ENCODE data around the gene C3orf20.

C3orf20 gene

DNA sequence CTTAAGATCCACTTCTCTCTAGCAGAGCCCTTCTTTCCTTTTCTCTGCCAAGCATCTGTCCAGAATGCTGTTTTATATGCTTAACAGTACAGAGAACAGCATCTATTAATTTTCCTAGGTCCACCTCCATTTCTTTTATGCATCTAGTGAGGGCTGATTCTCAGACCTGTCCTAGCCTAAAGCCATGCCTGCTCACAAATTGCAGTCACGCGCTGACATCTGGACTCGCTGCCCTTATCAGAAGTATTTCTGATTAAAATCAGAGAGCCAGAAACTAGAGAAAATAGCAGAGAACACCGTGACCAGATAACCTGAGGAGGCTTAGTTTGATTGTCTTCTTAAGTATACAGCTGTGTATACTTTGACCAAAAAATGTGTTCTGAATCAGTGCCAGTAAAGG, 1.9 kb downstream of the C3orf20 start:
- no peaks in the 10 kb centered on the region for H3K27me3 ChIP-seq (ENCODE audit: control insufficient read depth, insufficient read depth, low read length, poor library complexity, severe bottlenecking)
- H3K9me3 ChIP-seq (ENCODE audit: control insufficient read depth, low read length) = no peaks in the 10 kb centered on the region
- no peak overlapping the region for H3K4me3 ChIP-seq (ENCODE audit: insufficient read depth, low read depth, low read length)
- H3K27ac ChIP-seq (ENCODE audit: insufficient read depth, low read depth, low read length, poor library complexity, severe bottlenecking) = no peak overlapping the region
- 86 to 87% methylated on average over 4 of the region's 4 CpGs for WGBS, 2 experiments
- H3K36me3 ChIP-seq (ENCODE audit: control insufficient read depth, insufficient read depth, low read length) = peaks cover 7% of the 10 kb centered on the region
- H3K4me1 ChIP-seq (ENCODE audit: control insufficient read depth, insufficient read depth, low read length) = no peaks in the 10 kb centered on the region

- no peaks in the 10 kb centered on the region for H3K9me3 ChIP-seq (ENCODE audit: control insufficient read depth, low read length)
- H3K27ac ChIP-seq (ENCODE audit: insufficient read depth, low read depth, low read length, poor library complexity, severe bottlenecking) = no peak overlapping the region
- no peak overlapping the region for H3K4me3 ChIP-seq (ENCODE audit: insufficient read depth, low read depth, low read length)
- no peaks in the 10 kb centered on the region for H3K4me1 ChIP-seq (ENCODE audit: control insufficient read depth, insufficient read depth, low read length)
- H3K27me3 ChIP-seq (ENCODE audit: control insufficient read depth, insufficient read depth, low read length, poor library complexity, severe bottlenecking) = no peaks in the 10 kb centered on the region
- H3K36me3 ChIP-seq (ENCODE audit: control insufficient read depth, insufficient read depth, low read length) = no peaks in the 10 kb centered on the region
- 72 to 74% methylated on average over 7 of the region's 7 CpGs for WGBS, 2 experiments
Measured at GRCh38 chr3:14678015-14678503, 3.1 kb downstream of the C3orf20 start.

DNA sequence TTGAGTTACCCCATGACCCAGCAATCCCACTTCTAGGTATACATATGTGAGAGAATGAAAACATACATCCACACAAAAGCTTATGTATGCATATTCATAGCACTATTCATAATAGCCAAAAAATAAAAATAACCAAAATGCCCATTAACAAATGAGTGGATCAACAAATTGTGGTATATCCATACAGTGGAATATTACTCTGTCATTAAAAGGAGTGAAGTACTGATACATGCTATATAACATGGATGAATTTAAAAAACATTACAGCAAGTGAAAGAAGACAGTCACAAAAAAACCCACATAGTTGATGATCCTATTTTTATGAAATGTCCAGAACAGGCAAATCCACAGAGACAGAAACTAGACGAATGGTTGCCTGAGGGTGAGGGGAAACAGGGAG, 5.2 kb downstream of the C3orf20 start:
- Histone ChIP-seq H3K36me3 (ENCODE audit: control insufficient read depth, insufficient read depth, low read length) (no peaks in the 10 kb centered on the region), H3K4me1 (ENCODE audit: control insufficient read depth, insufficient read depth, low read length) (no peaks in the 10 kb centered on the region)
- WGBS, 2 experiments = 89 to 91% methylated on average over 1 of the region's 1 CpG

GRCh38 chr3:14680716-14681115, 5.8 kb downstream of the C3orf20 start:
- no peak overlapping the region for H3K4me3 ChIP-seq (ENCODE audit: insufficient read depth, low read depth, low read length)
- no peaks in the 10 kb centered on the region for H3K36me3 ChIP-seq (ENCODE audit: control insufficient read depth, insufficient read depth, low read length)
- no peaks in the 10 kb centered on the region for H3K9me3 ChIP-seq (ENCODE audit: control insufficient read depth, low read length)
- H3K4me1 ChIP-seq (ENCODE audit: control insufficient read depth, insufficient read depth, low read length) = no peaks in the 10 kb centered on the region
- no peak overlapping the region for H3K27ac ChIP-seq (ENCODE audit: insufficient read depth, low read depth, low read length, poor library complexity, severe bottlenecking)
- 90 to 91% methylated on average over 2 of the region's 2 CpGs for WGBS, 2 experiments
- H3K27me3 ChIP-seq (ENCODE audit: control insufficient read depth, insufficient read depth, low read length, poor library complexity, severe bottlenecking) = no peaks in the 10 kb centered on the region

More for the DNA sequence above, 5.2 kb downstream of the C3orf20 start:
- Histone ChIP-seq H3K9me3 (ENCODE audit: control insufficient read depth, low read length) (no peaks in the 10 kb centered on the region), H3K4me3 (ENCODE audit: insufficient read depth, low read depth, low read length) (no peak overlapping the region), H3K27ac (ENCODE audit: insufficient read depth, low read depth, low read length, poor library complexity, severe bottlenecking) (no peak overlapping the region), H3K27me3 (ENCODE audit: control insufficient read depth, insufficient read depth, low read length, poor library complexity, severe bottlenecking) (no peaks in the 10 kb centered on the region)

DNA sequence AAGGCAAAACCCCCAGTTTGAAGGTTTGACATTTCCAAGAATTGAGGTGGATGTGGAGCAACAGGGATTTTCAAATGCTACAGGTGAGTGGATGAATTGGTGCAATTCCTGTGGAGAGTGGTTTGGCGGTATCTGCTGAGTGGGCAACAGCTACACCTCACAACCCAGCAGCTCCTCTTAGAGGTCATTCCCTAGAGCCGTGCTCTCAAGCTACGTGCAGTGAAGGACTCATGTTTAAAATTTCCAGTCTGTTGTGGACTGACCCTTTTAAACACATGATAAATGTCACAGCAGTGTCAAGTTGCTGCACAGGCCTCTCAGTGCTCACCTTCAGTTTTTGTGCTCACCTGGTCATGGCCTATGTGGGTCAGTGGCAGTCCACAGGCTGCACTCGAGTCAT, 9.5 kb downstream of the C3orf20 start:
- WGBS, 2 experiments = 91 to 95% methylated on average over 4 of the region's 4 CpGs
- no peak overlapping the region for H3K4me3 ChIP-seq (ENCODE audit: insufficient read depth, low read depth, low read length)
- H3K4me1 ChIP-seq (ENCODE audit: control insufficient read depth, insufficient read depth, low read length) = no peaks in the 10 kb centered on the region
- no peaks in the 10 kb centered on the region for H3K36me3 ChIP-seq (ENCODE audit: control insufficient read depth, insufficient read depth, low read length)
- H3K27me3 ChIP-seq (ENCODE audit: control insufficient read depth, insufficient read depth, low read length, poor library complexity, severe bottlenecking) = no peaks in the 10 kb centered on the region
- H3K9me3 ChIP-seq (ENCODE audit: control insufficient read depth, low read length) = no peaks in the 10 kb centered on the region
- no peak overlapping the region for H3K27ac ChIP-seq (ENCODE audit: insufficient read depth, low read depth, low read length, poor library complexity, severe bottlenecking)

DNA sequence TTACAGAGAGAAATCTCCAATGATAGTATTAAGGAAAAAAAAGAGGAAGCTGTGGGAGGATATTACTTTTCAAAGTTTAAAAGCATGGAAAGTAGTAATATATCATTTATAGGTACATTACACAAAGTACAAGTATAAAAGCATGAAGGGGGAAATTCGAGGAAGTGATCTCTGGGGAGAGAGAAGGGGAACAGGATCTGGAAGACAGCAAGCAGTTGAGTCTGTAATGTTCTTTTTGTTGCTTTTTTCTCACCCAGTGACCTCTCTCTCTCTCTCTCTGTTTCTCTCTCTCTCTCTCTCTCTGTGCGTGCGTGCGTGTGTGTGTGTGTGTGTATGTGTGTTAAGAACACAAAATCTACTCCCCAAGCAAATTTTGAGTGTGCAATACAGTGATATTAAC, 10.2 kb downstream of the C3orf20 start:
- Histone ChIP-seq H3K27me3 (ENCODE audit: control insufficient read depth, insufficient read depth, low read length, poor library complexity, severe bottlenecking) (no peaks in the 10 kb centered on the region), H3K36me3 (ENCODE audit: control insufficient read depth, insufficient read depth, low read length) (no peaks in the 10 kb centered on the region), H3K4me1 (ENCODE audit: control insufficient read depth, insufficient read depth, low read length) (no peaks in the 10 kb centered on the region), H3K27ac (ENCODE audit: insufficient read depth, low read depth, low read length, poor library complexity, severe bottlenecking) (no peak overlapping the region), H3K9me3 (ENCODE audit: control insufficient read depth, low read length) (no peaks in the 10 kb centered on the region), H3K4me3 (ENCODE audit: insufficient read depth, low read depth, low read length) (no peak overlapping the region)
- WGBS, 2 experiments = 71 to 100% methylated on average over 1 of the region's 4 CpGs

- 68 to 73% methylated on average over 3 of the region's 3 CpGs for WGBS, 2 experiments
- no peak overlapping the region for H3K4me3 ChIP-seq (ENCODE audit: insufficient read depth, low read depth, low read length)
- H3K4me1 ChIP-seq (ENCODE audit: control insufficient read depth, insufficient read depth, low read length) = no peaks in the 10 kb centered on the region
- H3K27ac ChIP-seq (ENCODE audit: insufficient read depth, low read depth, low read length, poor library complexity, severe bottlenecking) = no peak overlapping the region
- H3K27me3 ChIP-seq (ENCODE audit: control insufficient read depth, insufficient read depth, low read length, poor library complexity, severe bottlenecking) = no peaks in the 10 kb centered on the region
- no peaks in the 10 kb centered on the region for H3K9me3 ChIP-seq (ENCODE audit: control insufficient read depth, low read length)
- H3K36me3 ChIP-seq (ENCODE audit: control insufficient read depth, insufficient read depth, low read length) = no peaks in the 10 kb centered on the region
Measured at GRCh38 chr3:14687360-14687759, 12.4 kb downstream of the C3orf20 start.

GRCh38 chr3:14688525-14688924, 13.6 kb downstream of the C3orf20 start:
- no peaks in the 10 kb centered on the region for H3K4me1 ChIP-seq (ENCODE audit: control insufficient read depth, insufficient read depth, low read length)
- H3K36me3 ChIP-seq (ENCODE audit: control insufficient read depth, insufficient read depth, low read length) = no peaks in the 10 kb centered on the region
- no peaks in the 10 kb centered on the region for H3K27me3 ChIP-seq (ENCODE audit: control insufficient read depth, insufficient read depth, low read length, poor library complexity, severe bottlenecking)
- WGBS, 2 experiments = 80 to 100% methylated on average over 1 of the region's 2 CpGs
- H3K27ac ChIP-seq (ENCODE audit: insufficient read depth, low read depth, low read length, poor library complexity, severe bottlenecking) = no peak overlapping the region
- H3K9me3 ChIP-seq (ENCODE audit: control insufficient read depth, low read length) = no peaks in the 10 kb centered on the region
- no peak overlapping the region for H3K4me3 ChIP-seq (ENCODE audit: insufficient read depth, low read depth, low read length)

DNA sequence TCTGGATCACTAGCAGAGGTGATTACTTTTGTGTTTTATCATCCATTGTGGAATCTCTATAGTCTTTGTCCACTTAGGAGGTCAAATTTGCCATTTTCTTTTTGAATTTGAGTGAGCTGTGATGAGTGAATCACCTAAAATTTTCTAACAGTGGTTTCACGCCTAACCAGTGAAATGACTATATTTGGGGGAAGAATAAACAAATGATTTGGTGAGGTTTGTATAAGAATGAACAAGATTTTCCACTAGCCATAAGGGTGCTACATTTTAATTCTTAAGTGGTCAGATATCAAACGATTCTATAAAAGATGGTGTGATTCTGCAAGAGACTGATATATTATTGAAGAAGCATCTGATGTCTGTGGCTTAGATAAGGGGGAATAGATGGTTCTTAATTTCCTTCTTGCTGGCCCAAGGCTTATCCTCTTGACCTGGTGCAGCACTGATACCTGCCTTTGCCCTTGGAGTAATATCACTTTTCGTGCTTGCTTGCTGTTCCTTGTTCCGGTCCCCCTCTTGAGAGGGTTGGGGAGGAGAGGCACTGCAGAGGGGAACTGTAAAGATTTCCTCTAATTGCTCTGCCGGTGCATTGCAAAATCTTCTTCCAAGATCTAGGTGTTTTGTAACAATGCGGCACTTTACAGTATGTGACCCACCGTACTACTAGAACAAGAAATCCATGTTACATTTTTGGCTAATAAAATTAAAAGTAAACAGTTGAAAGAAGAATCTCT, 14.5 kb downstream of the C3orf20 start:
- 84 to 88% methylated on average over 7 of the region's 7 CpGs for WGBS, 2 experiments

DNA sequence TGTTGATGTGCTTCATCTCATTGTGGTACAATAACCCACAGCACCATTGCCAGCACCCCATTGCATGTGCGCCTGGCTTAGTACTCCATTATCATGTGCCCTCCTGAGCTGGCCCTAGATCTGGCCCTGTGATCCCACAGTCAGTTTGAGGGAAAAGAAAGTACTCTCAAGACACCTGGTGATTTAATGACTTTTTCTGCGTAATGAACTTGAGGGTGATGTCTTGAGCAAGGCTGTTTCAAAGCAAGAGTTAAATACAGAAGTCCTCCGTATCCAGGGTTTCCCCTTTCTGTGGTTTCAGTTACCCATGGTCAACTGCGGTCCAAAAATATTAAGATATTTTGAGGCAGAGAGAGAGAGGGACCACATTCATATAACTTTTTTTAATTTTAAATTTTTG, 16.3 kb downstream of the C3orf20 start:
- no peaks in the 10 kb centered on the region for H3K27me3 ChIP-seq (ENCODE audit: control insufficient read depth, insufficient read depth, low read length, poor library complexity, severe bottlenecking)
- H3K4me1 ChIP-seq (ENCODE audit: control insufficient read depth, insufficient read depth, low read length) = no peaks in the 10 kb centered on the region
- WGBS, 2 experiments = 92 to 96% methylated on average over 3 of the region's 4 CpGs
- H3K27ac ChIP-seq (ENCODE audit: insufficient read depth, low read depth, low read length, poor library complexity, severe bottlenecking) = no peak overlapping the region
- no peaks in the 10 kb centered on the region for H3K9me3 ChIP-seq (ENCODE audit: control insufficient read depth, low read length)
- H3K4me3 ChIP-seq (ENCODE audit: insufficient read depth, low read depth, low read length) = no peak overlapping the region
- no peaks in the 10 kb centered on the region for H3K36me3 ChIP-seq (ENCODE audit: control insufficient read depth, insufficient read depth, low read length)

More for the DNA sequence above, 14.5 kb downstream of the C3orf20 start:
- Histone ChIP-seq H3K36me3 (ENCODE audit: control insufficient read depth, insufficient read depth, low read length) (no peaks in the 10 kb centered on the region), H3K27ac (ENCODE audit: insufficient read depth, low read depth, low read length, poor library complexity, severe bottlenecking) (no peak overlapping the region), H3K9me3 (ENCODE audit: control insufficient read depth, low read length) (no peaks in the 10 kb centered on the region), H3K4me1 (ENCODE audit: control insufficient read depth, insufficient read depth, low read length) (no peaks in the 10 kb centered on the region), H3K27me3 (ENCODE audit: control insufficient read depth, insufficient read depth, low read length, poor library complexity, severe bottlenecking) (no peaks in the 10 kb centered on the region), H3K4me3 (ENCODE audit: insufficient read depth, low read depth, low read length) (no peak overlapping the region)
